HepG2 (cell line): ENCODE results near the gene SOX9. TPM values are rescaled to one million over a fixed set of nuclear protein-coding genes. Genes with fewer than 3 reads are reported as not detected.
A peak's percentile ranks its signal among the peaks of the same experiment; 100 is the strongest.

Experiments
- EZH2 ChIP-seq: conservative IDR thresholded peaks from 2 replicates; pipeline ENCODE4 v1.6.1; 2012; ENCODE audit warnings: mild to moderate bottlenecking, low read depth, low read length, moderate library complexity
- HIC2 ChIP-seq: sonication (generic); formaldehyde crosslinking; IDR thresholded peaks from 2 replicates; pipeline ENCODE4 v1.9.0; 2022; ENCODE audit warnings: low read depth, missing genetic modification reagents
- HNF1B ChIP-seq: sonication (generic); formaldehyde crosslinking; IDR thresholded peaks from 2 replicates; pipeline ENCODE4 v1.5.1; 2020; ENCODE audit warnings: mild to moderate bottlenecking, moderate library complexity, missing genetic modification reagents
- KDM5B ChIP-seq: sonication (generic); formaldehyde crosslinking; IDR thresholded peaks from 2 replicates; pipeline ENCODE4 v1.4.0; 2020; ENCODE audit warnings: missing genetic modification reagents, mild to moderate bottlenecking, borderline replicate concordance
- KLF16 ChIP-seq, 2 experiments: sonication (generic) in 1 of 2; formaldehyde crosslinking in 1 of 2; IDR thresholded peaks; 2 replicates each; pipeline versions ENCODE4 v1.6.1 to v1.8.0; 2016 to 2023; ENCODE audit warnings: missing genetic modification reagents in 2 of 2, missing compliant biosample characterization in 1 of 2
- NFYB ChIP-seq: sonication (generic); formaldehyde crosslinking; IDR thresholded peaks from 2 replicates; pipeline ENCODE4 v1.4.0; 2020; ENCODE audit warnings: missing genetic modification reagents
- POLR2AphosphoS5 ChIP-seq: IDR thresholded peaks from 2 replicates; pipeline ENCODE4 v1.6.1; 2012; ENCODE audit warnings: low read depth, low read length
- SALL1 ChIP-seq: sonication (generic); formaldehyde crosslinking; IDR thresholded peaks from 2 replicates; pipeline ENCODE4 v1.8.0; 2022; ENCODE audit warnings: mild to moderate bottlenecking, missing genetic modification reagents
- TMF1 ChIP-seq: sonication (generic); formaldehyde crosslinking; IDR thresholded peaks from 2 replicates; pipeline ENCODE4 v1.8.1; 2022; ENCODE audit warnings: low read depth, missing genetic modification reagents
- TRIM22 ChIP-seq: fragments of 450-650 bp; IDR thresholded peaks from 2 replicates; pipeline ENCODE4 v1.6.1; 2017
- ZBED4 ChIP-seq: sonication (generic); formaldehyde crosslinking; IDR thresholded peaks from 2 replicates; pipeline ENCODE4 v1.4.0; 2020; ENCODE audit warnings: missing genetic modification reagents, borderline replicate concordance
- ZBTB7B ChIP-seq: sonication (generic); formaldehyde crosslinking; IDR thresholded peaks from 2 replicates; pipeline ENCODE4 v1.4.0; 2020; ENCODE audit warnings: missing genetic modification reagents
- ZMYM2 ChIP-seq: sonication (generic); formaldehyde crosslinking; IDR thresholded peaks from 2 replicates; pipeline ENCODE4 v1.8.0; 2022; ENCODE audit warnings: mild to moderate bottlenecking, missing genetic modification reagents
- ZNF24 ChIP-seq: fragments of 450-650 bp; IDR thresholded peaks from 2 replicates; pipeline ENCODE4 v1.6.1; 2017; ENCODE audit warnings: antibody characterized with exemption, mild to moderate bottlenecking
- ZNF562 ChIP-seq: sonication (generic); formaldehyde crosslinking; IDR thresholded peaks from 2 replicates; pipeline ENCODE4 v1.8.0; 2022; ENCODE audit warnings: missing genetic modification reagents, borderline replicate concordance
- ZNF576 ChIP-seq: sonication (generic); formaldehyde crosslinking; IDR thresholded peaks from 2 replicates; pipeline ENCODE4 v1.4.0; 2020; ENCODE audit warnings: mild to moderate bottlenecking, missing genetic modification reagents
- ZNF709 ChIP-seq: sonication (generic); formaldehyde crosslinking; IDR thresholded peaks from 2 replicates; pipeline ENCODE4 v1.5.0; 2020; ENCODE audit warnings: mild to moderate bottlenecking, missing genetic modification reagents
- ZNF75D ChIP-seq: sonication (generic); formaldehyde crosslinking; IDR thresholded peaks from 2 replicates; pipeline ENCODE4 v1.8.1; 2023; ENCODE audit warnings: missing genetic modification reagents, mild to moderate bottlenecking, borderline replicate concordance
- ZNF781 ChIP-seq: sonication (generic); formaldehyde crosslinking; IDR thresholded peaks from 2 replicates; pipeline ENCODE4 v1.5.1; 2020; ENCODE audit warnings: borderline replicate concordance, mild to moderate bottlenecking, missing genetic modification reagents; ENCODE audit errors: not compliant biosample characterization
- ZSCAN21 ChIP-seq: sonication (generic); formaldehyde crosslinking; IDR thresholded peaks from 2 replicates; pipeline ENCODE4 v1.8.0; 2022; ENCODE audit warnings: mild to moderate bottlenecking, missing genetic modification reagents, moderate library complexity, borderline replicate concordance
- polyA plus RNA-seq, 8 experiments: library from polyadenylated mRNA; depleted of rRNA in 3 of 8; stranded (reverse) in 7 of 8; unstranded in 1 of 8; fragments of >200 nt; fragmentation: Illumina TruSeq in 4 of 8; extraction: Trizol in 4 of 8; gene quantifications; 2 replicates each; pipeline versions ENCODE4 v1.2.1 to v1.2.3, GENCODE V29; 2011 to 2016; ENCODE audit warnings: low read depth in 4 of 8, missing spikeins in 1 of 8, mixed read lengths in 1 of 8; ENCODE audit not compliant: insufficient read depth in 1 of 8
- total RNA-seq, 5 experiments: library from RNA; depleted of rRNA; stranded (reverse); fragments of >200 nt; fragmentation: Illumina TruSeq; extraction: Trizol; gene quantifications; 2 replicates each; pipeline ENCODE4 v1.2.3, GENCODE V29; 2016; ENCODE audit warnings: low read depth in 1 of 5

SOX9 gene
- total and polyA plus RNA-seq, 2 of the 13 experiments (the other 11 are each of a cell fraction or from before 2014, with no cell fraction given) = 16.1 to 27.6 TPM

GRCh38 chr17:72122765-72123529, 2.1 kb downstream of the SOX9 start (continued):
- TF ChIP-seq ZBED4 (CRISPR knock-in tag) (no peak), NFYB (CRISPR knock-in tag) (no peak; the same call in 1 of the 2 replicates), KLF16 (CRISPR knock-in tag; IDR thresholded peaks at IDR 0.05) (peak; percentile 71 to 84; a peak in 2 of 4 replicates), TMF1 (CRISPR knock-in tag) (no peak), ZNF24 (no peak), ZSCAN21 (CRISPR knock-in tag) (0 out of 2 replicates have a peak, but pooled peaks have one; percentile 8), ZNF75D (CRISPR knock-in tag) (no peak), SALL1 (CRISPR knock-in tag) (peak; percentile 81), HNF1B (CRISPR knock-in tag) (peak; percentile 99), EZH2 (no peak), ZBTB7B (CRISPR knock-in tag) (peak; percentile 95), ZNF576 (no peak), ZMYM2 (no peak), TRIM22 (no peak), ZNF562 (no peak), ZNF781 (peak; percentile 73), ZNF709 (CRISPR knock-in tag) (peak; percentile 52; the same call in 1 of the 2 replicates), HIC2 (CRISPR knock-in tag) (no peak), KDM5B (CRISPR knock-in tag) (peak; percentile 83), POLR2AphosphoS5 (peak; percentile 58)
